Transverse colon (tissue), 4 donors: ENCODE results near the gene CNOT4. TPM values are rescaled to one million over a fixed set of nuclear protein-coding genes. Genes with fewer than 3 reads are reported as not detected.
"Not testable (repeated sequence)": the region's sequence is repeated elsewhere in the genome, so short reads cannot be mapped to it uniquely, and the experiment has no call there.

Source experiments
- DNase-seq: peaks from one replicate; pipeline ENCODE4 v3.0.0-alpha.2; 2019
- H3K27ac ChIP-seq, 4 donors: fragments of 200-600 bp; sonication (generic); 2 replicates each; pipeline ENCODE4 v1.5.1; 2016 to 2018; ENCODE audit warnings: inconsistent platforms in 4 of 4
- H3K27me3 ChIP-seq: fragments of 200-600 bp; sonication (generic); 2 replicates; pipeline ENCODE4 v1.5.1; 2017; ENCODE audit warnings: inconsistent platforms
- H3K36me3 ChIP-seq, 4 donors: fragments of 200-600 bp; sonication (generic); 2 replicates each; pipeline ENCODE4 v1.5.1; 2017 to 2019; ENCODE audit warnings: inconsistent platforms in 4 of 4
- H3K4me1 ChIP-seq, 4 donors: fragments of 200-600 bp; sonication (generic); 2 replicates each; pipeline ENCODE4 v1.5.1; 2017 to 2020; ENCODE audit warnings: inconsistent platforms in 4 of 4
- H3K4me3 ChIP-seq, 4 donors: fragments of 200-600 bp; sonication (generic); 1 replicate in 1 of 4; 2 replicates in 3 of 4; pipeline versions ENCODE4 v1.5.1 to v1.6.1; 2017 to 2019; ENCODE audit warnings: inconsistent platforms in 4 of 4
- H3K9me3 ChIP-seq, 2 donors: fragments of 200-600 bp; sonication (generic); 2 replicates each; pipeline ENCODE4 v1.5.1; 2017 to 2019; ENCODE audit warnings: inconsistent platforms in 2 of 2
- EP300 ChIP-seq: sonication (generic); formaldehyde crosslinking; IDR thresholded peaks from one replicate; pipeline ENCODE4 v1.6.1; 2017; ENCODE audit warnings: antibody characterized with exemption, low read depth
- POLR2A ChIP-seq: fragments of 450-650 bp; IDR thresholded peaks from one replicate; pipeline ENCODE4 v1.6.1; 2016; ENCODE audit warnings: antibody characterized with exemption, mild to moderate bottlenecking, moderate library complexity
- POLR2AphosphoS5 ChIP-seq, 3 donors: sonication (generic); formaldehyde crosslinking; IDR thresholded peaks; one replicate each; pipeline ENCODE4 v1.6.1; 2016; ENCODE audit warnings: antibody characterized with exemption in 3 of 3
- WGBS, 2 donors: methylation state at CpG; one replicate each; pipeline ENCODE4 v1.1.5; 2018; ENCODE audit warnings: low coverage in 1 of 2; 5-methylcytosine and 5-hydroxymethylcytosine counted together
- in situ Hi-C, 4 donors: fragments of 200-750 bp; cut with MboI; loops; one replicate each; pipeline versions ENCODE4 v1.15.0 to v1.15.1; 2017; ENCODE audit warnings: low sequenced_read_pairs in 3 of 4, low pct_ligation_motif_present in 1 of 4, low pct_unique_long_range_greater_than_20kb in 1 of 4
- intact Hi-C: fragments of 100-400 bp; cut with DNase I; formaldehyde crosslinking; loops from one replicate; pipeline ENCODE4 v1.15.1; 2023; ENCODE audit warnings: low total_unique reads
- total RNA-seq, 4 donors: library from RNA; depleted of rRNA; stranded (reverse); fragments of >200 nt; gene quantifications; one replicate each; pipeline ENCODE4 v1.1.0, GENCODE V29; 2016
- TF ChIP-seq, protein P1 (sequence below), 5 experiments: fragments of 200-600 bp in 3 of 5; fragments of 450-650 bp in 2 of 5; sonication (generic) in 3 of 5; IDR thresholded peaks; 1 replicate in 2 of 5; 2 replicates in 3 of 5; pipeline ENCODE4 v1.5.1; 2016 to 2017; ENCODE audit warnings: antibody characterized with exemption in 5 of 5, inconsistent platforms in 3 of 5, mild to moderate bottlenecking in 2 of 5, moderate library complexity in 1 of 5

CNOT4 gene
- total RNA-seq, 4 donors from 2014 or later, result 18.4 to 82.2 (median 29.9) TPM

DNA sequence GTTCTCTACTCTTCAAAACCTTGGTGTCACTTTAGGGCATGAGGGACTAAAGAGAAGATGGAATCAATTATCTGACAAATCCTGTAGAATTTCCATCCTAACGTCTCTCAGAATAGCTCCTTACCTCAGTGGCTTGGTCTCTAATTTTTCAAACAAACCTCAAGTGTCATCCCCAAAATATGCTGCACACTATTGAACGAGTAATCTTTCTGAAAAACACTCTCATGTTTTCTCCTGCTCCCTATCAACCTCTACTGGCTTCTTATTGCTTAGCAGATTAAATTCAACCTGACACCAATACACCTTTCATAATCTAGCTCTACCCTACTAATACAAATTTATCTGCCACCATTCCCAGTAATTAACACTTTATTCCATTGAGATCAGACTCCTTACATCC lies 8.5 kb downstream of the CNOT4 start:
- in situ Hi-C loops, result no loop called here
- H3K4me3 ChIP-seq, result no peak overlapping the region
- H3K27me3 ChIP-seq, result no peaks in the 10 kb centered on the region
- no peaks in the 10 kb centered on the region for H3K9me3 ChIP-seq
- no peak overlapping the region for H3K27ac ChIP-seq
- intact Hi-C loops, result loop anchor here (10.0 kb wide), 1 partner anchor 1037 kb away; no protein-coding TSS in a partner anchor
- no peak for TF ChIP-seq POLR2AphosphoS5 (IDR thresholded peaks at IDR 0.05)
- TF ChIP-seq, protein P1, sequence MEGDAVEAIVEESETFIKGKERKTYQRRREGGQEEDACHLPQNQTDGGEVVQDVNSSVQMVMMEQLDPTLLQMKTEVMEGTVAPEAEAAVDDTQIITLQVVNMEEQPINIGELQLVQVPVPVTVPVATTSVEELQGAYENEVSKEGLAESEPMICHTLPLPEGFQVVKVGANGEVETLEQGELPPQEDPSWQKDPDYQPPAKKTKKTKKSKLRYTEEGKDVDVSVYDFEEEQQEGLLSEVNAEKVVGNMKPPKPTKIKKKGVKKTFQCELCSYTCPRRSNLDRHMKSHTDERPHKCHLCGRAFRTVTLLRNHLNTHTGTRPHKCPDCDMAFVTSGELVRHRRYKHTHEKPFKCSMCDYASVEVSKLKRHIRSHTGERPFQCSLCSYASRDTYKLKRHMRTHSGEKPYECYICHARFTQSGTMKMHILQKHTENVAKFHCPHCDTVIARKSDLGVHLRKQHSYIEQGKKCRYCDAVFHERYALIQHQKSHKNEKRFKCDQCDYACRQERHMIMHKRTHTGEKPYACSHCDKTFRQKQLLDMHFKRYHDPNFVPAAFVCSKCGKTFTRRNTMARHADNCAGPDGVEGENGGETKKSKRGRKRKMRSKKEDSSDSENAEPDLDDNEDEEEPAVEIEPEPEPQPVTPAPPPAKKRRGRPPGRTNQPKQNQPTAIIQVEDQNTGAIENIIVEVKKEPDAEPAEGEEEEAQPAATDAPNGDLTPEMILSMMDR (IDR thresholded peaks at IDR 0.05), result no peak
- TF ChIP-seq POLR2A, result no peak
- no peak for TF ChIP-seq EP300
- no peaks in the 10 kb centered on the region for H3K36me3 ChIP-seq
- 75 to 79% methylated on average over 2 of the region's 2 CpGs for WGBS, 2 donors
- DNase-seq, result no peak
- H3K4me1 ChIP-seq, result peaks cover 5 to 49% (median 12%) of the 10 kb centered on the region in 4 donors

DNA sequence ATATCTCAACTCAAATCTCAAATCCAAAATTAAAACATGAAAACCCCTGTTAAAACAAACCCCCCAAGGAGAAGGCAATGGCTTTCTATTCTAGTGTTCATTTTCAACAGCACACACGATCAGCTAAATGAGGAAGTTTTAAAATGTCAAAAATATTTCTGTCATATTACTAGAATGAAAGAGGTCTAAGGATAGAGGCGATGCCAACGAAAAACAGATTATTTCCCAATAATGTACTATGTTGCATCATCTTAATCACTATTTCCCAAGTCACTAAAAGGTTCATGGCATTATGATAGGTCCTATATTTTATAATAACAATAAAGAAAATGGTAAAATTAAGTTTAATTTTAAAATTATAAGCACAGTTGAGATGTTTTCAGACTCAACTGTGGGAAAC lies 10.1 kb downstream of the CNOT4 start:
- no peak overlapping the region for H3K4me3 ChIP-seq
- no peaks in the 10 kb centered on the region for H3K36me3 ChIP-seq
- H3K27ac ChIP-seq, result no peak overlapping the region
- in situ Hi-C loops, result no loop called here
- DNase-seq, result no peak
- H3K4me1 ChIP-seq, result peaks cover 5 to 48% (median 12%) of the 10 kb centered on the region in 4 donors
- no peaks in the 10 kb centered on the region for H3K27me3 ChIP-seq
- H3K9me3 ChIP-seq, result no peaks in the 10 kb centered on the region
- TF ChIP-seq POLR2AphosphoS5 (IDR thresholded peaks at IDR 0.05) (no peak), EP300 (no peak), POLR2A (no peak)
- TF ChIP-seq, protein P1 (IDR thresholded peaks at IDR 0.05), result no peak
- intact Hi-C loops, result loop anchor here (10.0 kb wide), 1 partner anchor 1035 kb away; no protein-coding TSS in a partner anchor
- 65 to 83% methylated on average over 3 of the region's 3 CpGs for WGBS, 2 donors

DNA sequence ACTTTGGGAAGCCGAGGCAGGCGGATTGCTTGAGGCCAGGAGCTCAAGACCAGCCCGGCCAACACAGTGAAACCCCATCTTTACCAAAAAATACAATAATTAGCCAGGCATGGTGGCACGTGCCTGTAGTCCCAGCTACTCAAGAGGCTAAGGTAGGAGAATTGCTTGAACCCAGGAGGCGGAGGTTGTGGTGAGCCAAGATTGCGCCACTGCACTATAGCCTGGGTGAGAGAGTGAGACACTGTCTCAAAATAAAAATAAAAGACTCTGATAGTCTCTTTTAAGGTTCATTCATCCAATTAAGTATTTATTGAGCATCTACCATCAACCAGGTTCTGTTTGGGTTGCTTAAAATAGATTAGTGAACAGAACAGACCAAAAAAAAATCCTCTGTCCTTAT lies 12.7 kb downstream of the CNOT4 start:
- H3K9me3 ChIP-seq, H3K4me3 ChIP-seq, DNase-seq, H3K27ac ChIP-seq, H3K36me3 ChIP-seq, in situ Hi-C loops, intact Hi-C loops, H3K27me3 ChIP-seq: not testable (repeated sequence)
- H3K4me1 ChIP-seq, result peaks cover 5 to 36% (median 10%) of the 10 kb centered on the region in 4 donors
- 88 to 94% methylated on average over 6 of the region's 6 CpGs for WGBS, 2 donors

DNA sequence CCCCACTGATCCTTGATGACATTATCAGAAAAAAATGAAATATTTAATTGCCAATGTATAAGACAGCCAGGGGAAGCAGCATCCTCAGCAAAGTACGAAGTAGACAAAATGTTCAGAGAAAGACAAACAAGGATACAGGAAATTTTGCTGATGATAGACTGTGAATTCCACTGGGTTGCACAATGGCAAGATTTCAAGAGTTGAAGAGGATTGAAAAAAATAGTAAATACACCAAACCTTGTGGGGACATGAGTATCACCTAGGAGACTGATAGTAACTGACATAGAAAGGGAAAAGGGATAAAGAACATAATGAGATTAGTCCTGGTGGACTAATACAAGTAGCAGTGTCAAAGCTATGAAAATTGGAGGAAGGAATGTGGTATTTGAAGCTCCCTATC lies 16.5 kb downstream of the CNOT4 start:
- WGBS, 2 donors, result 50 to 83% methylated on average over 1 of the region's 1 CpG
- no peaks in the 10 kb centered on the region for H3K9me3 ChIP-seq
- intact Hi-C loops (no loop called here), in situ Hi-C loops (no loop called here)
- TF ChIP-seq POLR2AphosphoS5 (IDR thresholded peaks at IDR 0.05) (no peak), POLR2A (no peak), EP300 (no peak)
- TF ChIP-seq, protein P1 (IDR thresholded peaks at IDR 0.05), result no peak
- no peak overlapping the region for H3K4me3 ChIP-seq
- H3K36me3 ChIP-seq, result no peaks in the 10 kb centered on the region
- H3K27me3 ChIP-seq, result no peaks in the 10 kb centered on the region
- peaks cover 0 to 27% (median 11%) of the 10 kb centered on the region in 4 donors for H3K4me1 ChIP-seq
- DNase-seq, result no peak
- H3K27ac ChIP-seq, result no peak overlapping the region

DNA sequence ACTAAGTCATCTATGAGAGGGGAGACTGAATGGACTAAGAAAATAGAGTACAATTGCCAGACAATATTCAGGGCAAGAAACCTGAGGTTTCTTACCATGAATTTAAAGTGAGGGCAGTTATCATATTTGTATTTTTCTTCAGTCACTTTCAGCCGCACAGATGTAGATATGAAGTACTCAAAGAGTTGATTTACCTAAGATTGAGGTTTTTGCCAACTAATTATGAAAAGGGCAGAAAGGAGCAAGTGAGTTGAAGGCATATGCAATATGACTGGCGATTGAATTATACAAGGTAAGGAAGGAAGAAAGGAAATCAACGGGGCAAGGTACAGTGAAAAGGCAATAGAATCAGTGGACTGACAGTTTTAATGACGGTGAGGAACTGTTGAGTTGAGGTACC lies 17.8 kb downstream of the CNOT4 start:
- DNase-seq, result no peak
- Histone ChIP-seq H3K4me1 (peaks cover 0 to 16% (median 8%) of the 10 kb centered on the region in 4 donors), H3K36me3 (no peaks in the 10 kb centered on the region), H3K9me3 (no peaks in the 10 kb centered on the region), H3K27ac (no peak overlapping the region), H3K27me3 (no peaks in the 10 kb centered on the region), H3K4me3 (no peak overlapping the region)
- in situ Hi-C loops (no loop called here), intact Hi-C loops (no loop called here)
- TF ChIP-seq POLR2AphosphoS5 (IDR thresholded peaks at IDR 0.05) (no peak), EP300 (no peak), POLR2A (no peak)
- WGBS, 2 donors, result 85 to 92% methylated on average over 4 of the region's 4 CpGs
